ENCODE data around the gene ZNF573.

GRCh38 chr19:37695144-37695899, 84.1 kb downstream of the ZNF573 start:
- no peak for TF ChIP-seq CTCF (IDR thresholded peaks at IDR 0.05)
- TF ChIP-seq POLR2A (IDR thresholded peaks at IDR 0.05) = no peak

Measured in adrenal gland (tissue), 5 donors.